ENCODE results near the gene CUL2.

GRCh38 chr10:34979938-34980337 is 110.2 kb downstream of the CUL2 start:
- no peak for TF ChIP-seq SMC3 (IDR thresholded peaks at IDR 0.05; ENCODE audit: low read depth, low read length)
- TF ChIP-seq RAD21 (IDR thresholded peaks at IDR 0.05; ENCODE audit: low read length): no peak
- no peak for TF ChIP-seq CTCF (IDR thresholded peaks at IDR 0.05)
- no peak for TF ChIP-seq TCF12 (IDR thresholded peaks at IDR 0.05)
- TF ChIP-seq FOXM1 (IDR thresholded peaks at IDR 0.05; ENCODE audit: low read depth): no peak
- TF ChIP-seq EP300 (IDR thresholded peaks at IDR 0.05; ENCODE audit: borderline replicate concordance in 1 of 2, low read depth in 1 of 2, low read length in 1 of 2): no peak
- no peak for TF ChIP-seq EZH2phosphoT487 (IDR thresholded peaks at IDR 0.05; ENCODE audit: borderline replicate concordance, low read depth)
- no peak for TF ChIP-seq IRF3 (IDR thresholded peaks at IDR 0.05; ENCODE audit: low read depth, low read length)
- no peak for TF ChIP-seq YY1 (IDR thresholded peaks at IDR 0.05; ENCODE audit: low read depth)
- no peak for TF ChIP-seq GABPA (IDR thresholded peaks at IDR 0.05; ENCODE audit: low read depth)
- no peak for TF ChIP-seq JUND (IDR thresholded peaks at IDR 0.05)
- TF ChIP-seq POLR2AphosphoS5 (IDR thresholded peaks at IDR 0.05; ENCODE audit: low read depth, low read length): no peak

Measured in SK-N-SH (cell line).